HepG2 (cell line): ENCODE results near the gene SUSD6. TPM values are rescaled to one million over a fixed set of nuclear protein-coding genes. Genes with fewer than 3 reads are reported as not detected.

Experiments used
- CBX5 ChIP-seq: sonication (generic); formaldehyde crosslinking; IDR thresholded peaks from 2 replicates; pipeline ENCODE4 v1.4.0; 2020; ENCODE audit warnings: missing genetic modification reagents, borderline replicate concordance
- HNF4A ChIP-seq: sonication (generic); formaldehyde crosslinking; IDR thresholded peaks from 2 replicates; pipeline ENCODE4 v1.4.0; 2020; ENCODE audit warnings: missing genetic modification reagents
- HOXA5 ChIP-seq: sonication (generic); formaldehyde crosslinking; IDR thresholded peaks from 2 replicates; pipeline ENCODE4 v1.4.0; 2020; ENCODE audit warnings: missing genetic modification reagents
- KAT2B ChIP-seq: fragments of 150-350 bp; IDR thresholded peaks from 2 replicates; pipeline ENCODE4 v1.6.1; 2014; ENCODE audit warnings: low read depth, low read length, borderline replicate concordance
- NR2F6 ChIP-seq, 2 experiments: IDR thresholded peaks; 2 replicates each; pipeline ENCODE4 v1.6.1; 2016; ENCODE audit warnings: antibody characterized with exemption in 1 of 2, mild to moderate bottlenecking in 1 of 2
- POLR2AphosphoS2 ChIP-seq: IDR thresholded peaks from 2 replicates; pipeline ENCODE4 v1.6.1; 2011; ENCODE audit warnings: low read depth, low read length, improper control_type of control experiment
- SUZ12 ChIP-seq: fragments of 150-350 bp; IDR thresholded peaks from 2 replicates; pipeline ENCODE4 v1.6.1; 2014; ENCODE audit warnings: low read depth, low read length
- ZNF367 ChIP-seq: sonication (generic); formaldehyde crosslinking; IDR thresholded peaks from 2 replicates; pipeline ENCODE4 v1.4.0; 2020; ENCODE audit warnings: missing genetic modification reagents, borderline replicate concordance
- ZNF431 ChIP-seq: sonication (generic); formaldehyde crosslinking; IDR thresholded peaks from 2 replicates; pipeline ENCODE4 v1.9.0; 2022; ENCODE audit warnings: missing genetic modification reagents, low read depth, mild to moderate bottlenecking, borderline replicate concordance
- ZNF776 ChIP-seq: sonication (generic); formaldehyde crosslinking; IDR thresholded peaks from 2 replicates; pipeline ENCODE4 v1.4.0; 2020; ENCODE audit warnings: mild to moderate bottlenecking, missing genetic modification reagents
- polyA plus RNA-seq, 8 experiments: library from polyadenylated mRNA; depleted of rRNA in 3 of 8; stranded (reverse) in 7 of 8; unstranded in 1 of 8; fragments of >200 nt; fragmentation: Illumina TruSeq in 4 of 8; extraction: Trizol in 4 of 8; gene quantifications; 2 replicates each; pipeline versions ENCODE4 v1.2.1 to v1.2.3, GENCODE V29; 2011 to 2016; ENCODE audit warnings: low read depth in 4 of 8, missing spikeins in 1 of 8, mixed read lengths in 1 of 8; ENCODE audit not compliant: insufficient read depth in 1 of 8
- total RNA-seq, 5 experiments: library from RNA; depleted of rRNA; stranded (reverse); fragments of >200 nt; fragmentation: Illumina TruSeq; extraction: Trizol; gene quantifications; 2 replicates each; pipeline ENCODE4 v1.2.3, GENCODE V29; 2016; ENCODE audit warnings: low read depth in 1 of 5
- TF ChIP-seq, protein P1 (sequence below): sonication (generic); formaldehyde crosslinking; IDR thresholded peaks from 2 replicates; pipeline ENCODE4 v1.5.0; 2020; ENCODE audit warnings: mild to moderate bottlenecking, missing genetic modification reagents
- TF ChIP-seq, protein P2 (sequence below): sonication (generic); formaldehyde crosslinking; IDR thresholded peaks from 2 replicates; pipeline ENCODE4 v1.4.0; 2020; ENCODE audit warnings: missing genetic modification reagents
- TF ChIP-seq, protein P3 (sequence below): sonication (generic); formaldehyde crosslinking; IDR thresholded peaks from 2 replicates; pipeline ENCODE4 v1.4.0; 2020; ENCODE audit warnings: missing genetic modification reagents, borderline replicate concordance
- TF ChIP-seq, protein P4 (sequence below): sonication (generic); formaldehyde crosslinking; conservative IDR thresholded peaks from 2 replicates; pipeline ENCODE4 v1.8.0; 2022; ENCODE audit warnings: mild to moderate bottlenecking, moderate library complexity, missing genetic modification reagents
- TF ChIP-seq, protein P5 (sequence below): sonication (generic); formaldehyde crosslinking; IDR thresholded peaks from 2 replicates; pipeline ENCODE4 v1.4.0; 2020; ENCODE audit warnings: missing genetic modification reagents

Gene SUSD6
- total and polyA plus RNA-seq, 2 of the 13 experiments (the other 11 are each of a cell fraction or from before 2014, with no cell fraction given), result 7.2 to 7.4 TPM

DNA sequence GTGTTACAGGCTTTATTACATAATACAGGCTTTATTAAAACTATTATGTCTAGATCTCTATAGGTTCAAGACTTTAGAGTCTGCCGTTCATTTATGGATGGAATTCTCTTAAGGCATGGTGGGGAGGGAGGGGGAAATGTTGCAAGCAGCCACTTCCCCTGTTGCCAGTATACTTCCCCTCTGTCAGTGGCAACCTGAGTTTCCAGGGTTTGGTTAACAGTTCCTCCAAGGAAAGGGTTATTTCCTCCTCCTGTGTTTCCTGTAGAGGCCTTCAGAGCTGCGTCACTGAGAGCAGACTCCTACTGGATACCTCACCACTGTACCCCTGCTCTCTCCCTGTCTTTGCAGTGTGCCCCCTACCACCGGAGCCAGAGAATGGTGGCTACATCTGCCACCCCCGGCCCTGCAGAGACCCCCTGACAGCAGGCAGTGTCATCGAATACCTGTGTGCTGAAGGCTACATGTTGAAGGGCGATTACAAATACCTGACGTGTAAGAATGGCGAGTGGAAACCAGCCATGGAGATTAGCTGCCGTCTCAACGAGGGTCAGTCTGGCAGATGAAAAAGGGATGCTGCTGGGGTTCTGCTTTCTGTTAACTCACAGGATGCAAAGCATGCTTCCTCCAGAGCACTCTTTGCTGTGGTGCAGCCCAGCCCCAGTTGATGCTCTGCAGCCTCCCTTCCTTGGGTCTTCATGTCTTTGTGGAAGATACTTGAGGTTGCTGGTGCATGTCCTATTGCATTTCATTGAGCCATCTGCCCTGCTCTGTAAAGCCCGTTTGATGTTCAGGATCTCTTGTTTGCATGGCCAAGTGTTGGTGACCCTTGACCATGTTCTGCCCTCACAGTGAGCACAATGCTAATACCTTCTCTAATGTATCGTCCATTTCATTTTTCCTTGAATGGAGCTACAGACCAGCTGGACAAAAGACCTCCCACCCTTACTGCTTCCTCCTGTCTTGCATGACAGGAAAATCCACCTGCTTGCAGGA lies 91.9 kb downstream of the SUSD6 start (continued):
- TF ChIP-seq HNF4A (peak; percentile 73), KAT2B (no peak), ZNF431 (no peak), SUZ12 (no peak), CBX5 (CRISPR knock-in tag) (no peak), POLR2AphosphoS2 (no peak), HOXA5 (CRISPR knock-in tag) (no peak), ZNF776 (no peak), ZNF367 (CRISPR knock-in tag) (no peak), NR2F6 (IDR thresholded peaks at IDR 0.05) (peak; percentile 77), NR2F6 (CRISPR knock-in tag; IDR thresholded peaks at IDR 0.05) (peak; percentile 78)
- TF ChIP-seq, protein P1, sequence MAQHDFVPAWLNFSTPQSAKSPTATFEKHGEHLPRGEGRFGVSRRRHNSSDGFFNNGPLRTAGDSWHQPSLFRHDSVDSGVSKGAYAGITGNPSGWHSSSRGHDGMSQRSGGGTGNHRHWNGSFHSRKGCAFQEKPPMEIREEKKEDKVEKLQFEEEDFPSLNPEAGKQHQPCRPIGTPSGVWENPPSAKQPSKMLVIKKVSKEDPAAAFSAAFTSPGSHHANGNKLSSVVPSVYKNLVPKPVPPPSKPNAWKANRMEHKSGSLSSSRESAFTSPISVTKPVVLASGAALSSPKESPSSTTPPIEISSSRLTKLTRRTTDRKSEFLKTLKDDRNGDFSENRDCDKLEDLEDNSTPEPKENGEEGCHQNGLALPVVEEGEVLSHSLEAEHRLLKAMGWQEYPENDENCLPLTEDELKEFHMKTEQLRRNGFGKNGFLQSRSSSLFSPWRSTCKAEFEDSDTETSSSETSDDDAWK (CRISPR knock-in tag), result no peak
- TF ChIP-seq, protein P2, sequence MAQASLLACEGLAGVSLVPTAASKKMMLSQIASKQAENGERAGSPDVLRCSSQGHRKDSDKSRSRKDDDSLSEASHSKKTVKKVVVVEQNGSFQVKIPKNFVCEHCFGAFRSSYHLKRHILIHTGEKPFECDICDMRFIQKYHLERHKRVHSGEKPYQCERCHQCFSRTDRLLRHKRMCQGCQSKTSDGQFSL, result no peak
- TF ChIP-seq, protein P3, sequence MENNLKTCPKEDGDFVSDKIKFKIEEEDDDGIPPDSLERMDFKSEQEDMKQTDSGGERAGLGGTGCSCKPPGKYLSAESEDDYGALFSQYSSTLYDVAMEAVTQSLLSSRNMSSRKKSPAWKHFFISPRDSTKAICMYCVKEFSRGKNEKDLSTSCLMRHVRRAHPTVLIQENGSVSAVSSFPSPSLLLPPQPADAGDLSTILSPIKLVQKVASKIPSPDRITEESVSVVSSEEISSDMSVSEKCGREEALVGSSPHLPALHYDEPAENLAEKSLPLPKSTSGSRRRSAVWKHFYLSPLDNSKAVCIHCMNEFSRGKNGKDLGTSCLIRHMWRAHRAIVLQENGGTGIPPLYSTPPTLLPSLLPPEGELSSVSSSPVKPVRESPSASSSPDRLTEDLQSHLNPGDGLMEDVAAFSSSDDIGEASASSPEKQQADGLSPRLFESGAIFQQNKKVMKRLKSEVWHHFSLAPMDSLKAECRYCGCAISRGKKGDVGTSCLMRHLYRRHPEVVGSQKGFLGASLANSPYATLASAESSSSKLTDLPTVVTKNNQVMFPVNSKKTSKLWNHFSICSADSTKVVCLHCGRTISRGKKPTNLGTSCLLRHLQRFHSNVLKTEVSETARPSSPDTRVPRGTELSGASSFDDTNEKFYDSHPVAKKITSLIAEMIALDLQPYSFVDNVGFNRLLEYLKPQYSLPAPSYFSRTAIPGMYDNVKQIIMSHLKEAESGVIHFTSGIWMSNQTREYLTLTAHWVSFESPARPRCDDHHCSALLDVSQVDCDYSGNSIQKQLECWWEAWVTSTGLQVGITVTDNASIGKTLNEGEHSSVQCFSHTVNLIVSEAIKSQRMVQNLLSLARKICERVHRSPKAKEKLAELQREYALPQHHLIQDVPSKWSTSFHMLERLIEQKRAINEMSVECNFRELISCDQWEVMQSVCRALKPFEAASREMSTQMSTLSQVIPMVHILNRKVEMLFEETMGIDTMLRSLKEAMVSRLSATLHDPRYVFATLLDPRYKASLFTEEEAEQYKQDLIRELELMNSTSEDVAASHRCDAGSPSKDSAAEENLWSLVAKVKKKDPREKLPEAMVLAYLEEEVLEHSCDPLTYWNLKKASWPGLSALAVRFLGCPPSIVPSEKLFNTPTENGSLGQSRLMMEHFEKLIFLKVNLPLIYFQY, result no peak
- TF ChIP-seq, protein P4, sequence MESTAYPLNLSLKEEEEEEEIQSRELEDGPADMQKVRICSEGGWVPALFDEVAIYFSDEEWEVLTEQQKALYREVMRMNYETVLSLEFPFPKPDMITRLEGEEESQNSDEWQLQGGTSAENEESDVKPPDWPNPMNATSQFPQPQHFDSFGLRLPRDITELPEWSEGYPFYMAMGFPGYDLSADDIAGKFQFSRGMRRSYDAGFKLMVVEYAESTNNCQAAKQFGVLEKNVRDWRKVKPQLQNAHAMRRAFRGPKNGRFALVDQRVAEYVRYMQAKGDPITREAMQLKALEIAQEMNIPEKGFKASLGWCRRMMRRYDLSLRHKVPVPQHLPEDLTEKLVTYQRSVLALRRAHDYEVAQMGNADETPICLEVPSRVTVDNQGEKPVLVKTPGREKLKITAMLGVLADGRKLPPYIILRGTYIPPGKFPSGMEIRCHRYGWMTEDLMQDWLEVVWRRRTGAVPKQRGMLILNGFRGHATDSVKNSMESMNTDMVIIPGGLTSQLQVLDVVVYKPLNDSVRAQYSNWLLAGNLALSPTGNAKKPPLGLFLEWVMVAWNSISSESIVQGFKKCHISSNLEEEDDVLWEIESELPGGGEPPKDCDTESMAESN (CRISPR knock-in tag), result no peak
- TF ChIP-seq, protein P5, sequence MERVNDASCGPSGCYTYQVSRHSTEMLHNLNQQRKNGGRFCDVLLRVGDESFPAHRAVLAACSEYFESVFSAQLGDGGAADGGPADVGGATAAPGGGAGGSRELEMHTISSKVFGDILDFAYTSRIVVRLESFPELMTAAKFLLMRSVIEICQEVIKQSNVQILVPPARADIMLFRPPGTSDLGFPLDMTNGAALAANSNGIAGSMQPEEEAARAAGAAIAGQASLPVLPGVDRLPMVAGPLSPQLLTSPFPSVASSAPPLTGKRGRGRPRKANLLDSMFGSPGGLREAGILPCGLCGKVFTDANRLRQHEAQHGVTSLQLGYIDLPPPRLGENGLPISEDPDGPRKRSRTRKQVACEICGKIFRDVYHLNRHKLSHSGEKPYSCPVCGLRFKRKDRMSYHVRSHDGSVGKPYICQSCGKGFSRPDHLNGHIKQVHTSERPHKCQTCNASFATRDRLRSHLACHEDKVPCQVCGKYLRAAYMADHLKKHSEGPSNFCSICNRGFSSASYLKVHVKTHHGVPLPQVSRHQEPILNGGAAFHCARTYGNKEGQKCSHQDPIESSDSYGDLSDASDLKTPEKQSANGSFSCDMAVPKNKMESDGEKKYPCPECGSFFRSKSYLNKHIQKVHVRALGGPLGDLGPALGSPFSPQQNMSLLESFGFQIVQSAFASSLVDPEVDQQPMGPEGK (CRISPR knock-in tag), result no peak
